Nephron progenitor cell (in vitro differentiated cells): Measurements from ENCODE around the gene OR6C6.
A peak's percentile ranks its signal among the peaks of the same experiment; 100 is the strongest.

Experiments used
- DNase-seq: peaks from one replicate; pipeline ENCODE4 v3.0.0; 2021
- H3K27ac Mint-ChIP-seq: 2 replicates; pipeline ENCODE4 v1.8.0; 2021; ENCODE audit warnings: mild to moderate bottlenecking, moderate library complexity, mixed read lengths
- H3K27me3 Mint-ChIP-seq: 2 replicates; pipeline ENCODE4 v1.8.0; 2021; ENCODE audit warnings: mild to moderate bottlenecking, low read depth, mixed read lengths; ENCODE audit not compliant: poor library complexity
- H3K36me3 Mint-ChIP-seq: 2 replicates; pipeline ENCODE4 v1.8.0; 2021; ENCODE audit warnings: low read depth, mixed read lengths
- H3K4me1 Mint-ChIP-seq: 2 replicates; pipeline ENCODE4 v1.8.0; 2021; ENCODE audit warnings: mixed read lengths
- H3K4me3 Mint-ChIP-seq: 2 replicates; pipeline ENCODE4 v1.8.0; 2021; ENCODE audit warnings: mild to moderate bottlenecking, moderate library complexity, mixed read lengths
- H3K9me3 Mint-ChIP-seq: 2 replicates; pipeline ENCODE4 v1.8.0; 2021; ENCODE audit warnings: mild to moderate bottlenecking, moderate library complexity, mixed read lengths
- TF ChIP-seq, protein P1 (sequence below): fragments of 200-600 bp; sonication (generic); IDR thresholded peaks from 2 replicates; pipeline ENCODE4 v1.5.0; 2021; ENCODE audit warnings: antibody characterized with exemption

The OR6C6 gene

GRCh38 chr12:55289999-55290398 lies 6.4 kb downstream of the OR6C6 start:
- Mint-ChIP-seq H3K27me3 (peaks cover 9% of the 10 kb centered on the region), H3K27ac (no peak overlapping the region), H3K4me3 (no peak overlapping the region), H3K9me3 (no peaks in the 10 kb centered on the region), H3K36me3 (no peaks in the 10 kb centered on the region), H3K4me1 (no peaks in the 10 kb centered on the region)
- DNase-seq, result no peak
- TF ChIP-seq, protein P1, sequence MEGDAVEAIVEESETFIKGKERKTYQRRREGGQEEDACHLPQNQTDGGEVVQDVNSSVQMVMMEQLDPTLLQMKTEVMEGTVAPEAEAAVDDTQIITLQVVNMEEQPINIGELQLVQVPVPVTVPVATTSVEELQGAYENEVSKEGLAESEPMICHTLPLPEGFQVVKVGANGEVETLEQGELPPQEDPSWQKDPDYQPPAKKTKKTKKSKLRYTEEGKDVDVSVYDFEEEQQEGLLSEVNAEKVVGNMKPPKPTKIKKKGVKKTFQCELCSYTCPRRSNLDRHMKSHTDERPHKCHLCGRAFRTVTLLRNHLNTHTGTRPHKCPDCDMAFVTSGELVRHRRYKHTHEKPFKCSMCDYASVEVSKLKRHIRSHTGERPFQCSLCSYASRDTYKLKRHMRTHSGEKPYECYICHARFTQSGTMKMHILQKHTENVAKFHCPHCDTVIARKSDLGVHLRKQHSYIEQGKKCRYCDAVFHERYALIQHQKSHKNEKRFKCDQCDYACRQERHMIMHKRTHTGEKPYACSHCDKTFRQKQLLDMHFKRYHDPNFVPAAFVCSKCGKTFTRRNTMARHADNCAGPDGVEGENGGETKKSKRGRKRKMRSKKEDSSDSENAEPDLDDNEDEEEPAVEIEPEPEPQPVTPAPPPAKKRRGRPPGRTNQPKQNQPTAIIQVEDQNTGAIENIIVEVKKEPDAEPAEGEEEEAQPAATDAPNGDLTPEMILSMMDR, result no peak

DNA sequence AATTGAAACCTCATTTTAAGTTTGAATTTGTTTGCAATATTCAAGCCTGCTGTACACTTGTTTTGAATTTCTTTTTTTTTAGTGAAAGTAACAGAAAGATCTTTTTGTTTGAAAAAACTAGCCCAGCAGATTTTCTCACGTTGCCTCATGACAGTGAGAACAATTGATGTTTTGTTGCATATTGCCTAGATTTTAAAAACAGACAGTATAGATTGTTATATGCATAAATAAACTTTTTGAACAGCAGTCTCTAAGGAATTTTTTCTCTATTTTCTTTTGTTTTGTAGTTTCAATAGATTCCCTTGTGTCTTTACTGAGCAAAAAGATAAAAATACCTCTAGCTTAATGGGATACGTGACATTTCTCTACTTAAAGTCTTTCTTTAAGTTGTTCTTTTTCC lies 15.4 kb downstream of the OR6C6 start:
- Mint-ChIP-seq H3K4me1 (no peaks in the 10 kb centered on the region), H3K4me3 (no peak overlapping the region), H3K36me3 (no peaks in the 10 kb centered on the region), H3K27ac (no peak overlapping the region), H3K27me3 (no peaks in the 10 kb centered on the region), H3K9me3 (peaks cover 19% of the 10 kb centered on the region)
- DNase-seq, result no peak
- TF ChIP-seq, protein P1, result no peak

DNA sequence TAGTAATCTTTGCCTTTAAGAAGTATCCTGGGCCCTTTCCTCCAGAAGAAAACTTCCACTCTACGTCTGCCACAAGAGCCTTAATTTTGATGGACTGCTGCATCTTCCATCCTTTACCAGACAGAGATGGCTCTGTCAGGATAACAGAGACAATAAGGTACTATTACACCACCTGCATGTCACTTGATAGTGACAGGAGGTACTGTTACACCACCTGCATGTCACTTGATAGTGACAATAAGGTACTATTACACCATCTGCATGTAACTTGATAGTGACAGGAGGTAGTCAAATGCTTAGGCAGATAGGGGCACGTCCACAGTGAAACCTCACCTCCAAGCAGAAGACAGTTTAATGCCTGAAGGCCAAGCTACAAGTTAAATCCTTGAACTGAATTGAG lies 38.1 kb downstream of the OR6C6 start:
- peaks cover 6% of the 10 kb centered on the region for H3K27me3 Mint-ChIP-seq
- H3K4me1 Mint-ChIP-seq, result peaks cover 6% of the 10 kb centered on the region
- H3K36me3 Mint-ChIP-seq, result no peaks in the 10 kb centered on the region
- TF ChIP-seq, protein P1, result no peak
- peaks cover 12% of the 10 kb centered on the region for H3K9me3 Mint-ChIP-seq
- H3K4me3 Mint-ChIP-seq, result no peak overlapping the region
- no peak overlapping the region for H3K27ac Mint-ChIP-seq
- DNase-seq, result no peak

DNA sequence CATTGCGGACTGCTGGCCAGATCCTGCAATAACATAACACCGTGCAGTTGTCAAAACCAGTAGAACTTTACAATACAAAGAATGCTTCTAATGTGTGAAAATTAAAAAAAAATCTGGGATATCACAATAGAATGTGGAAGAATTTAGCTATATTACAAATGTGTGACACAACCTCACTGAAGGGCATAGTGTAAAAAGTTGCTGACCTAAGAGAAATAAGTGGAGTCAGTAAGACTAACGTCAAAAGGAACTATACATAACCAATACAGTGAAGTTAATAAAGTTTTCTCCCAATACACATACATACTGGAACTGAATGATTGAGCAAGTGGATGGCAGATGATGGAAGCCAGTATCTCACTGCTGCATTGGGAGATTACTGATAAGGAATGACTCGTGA lies 39.5 kb downstream of the OR6C6 start:
- Mint-ChIP-seq H3K4me1 (peaks cover 6% of the 10 kb centered on the region), H3K27ac (no peak overlapping the region), H3K4me3 (no peak overlapping the region), H3K9me3 (peaks cover 12% of the 10 kb centered on the region), H3K36me3 (no peaks in the 10 kb centered on the region), H3K27me3 (peaks cover 6% of the 10 kb centered on the region)
- TF ChIP-seq, protein P1, result no peak
- DNase-seq, result no peak

DNA sequence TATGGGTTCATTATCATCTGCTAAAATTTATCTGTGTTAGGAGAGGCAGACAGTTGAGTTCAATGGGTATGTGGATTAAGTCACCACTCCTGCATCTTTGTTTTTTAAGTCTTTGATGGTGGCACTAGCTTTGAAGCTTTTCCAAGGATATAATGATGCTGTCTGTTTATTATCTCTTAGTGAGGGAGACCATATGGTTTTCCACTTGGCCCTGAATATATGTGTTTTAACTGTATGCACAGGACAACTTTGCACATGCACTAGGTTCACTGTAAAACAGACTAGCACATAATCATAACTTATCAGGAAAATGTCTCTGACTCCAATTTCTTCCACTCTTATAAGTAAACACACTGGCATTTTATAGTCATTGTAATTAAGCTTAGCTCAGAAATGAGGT lies 43.1 kb downstream of the OR6C6 start:
- Mint-ChIP-seq H3K9me3 (peaks cover 12% of the 10 kb centered on the region), H3K4me3 (no peak overlapping the region), H3K27ac (no peak overlapping the region), H3K36me3 (no peaks in the 10 kb centered on the region), H3K27me3 (peaks cover 6% of the 10 kb centered on the region), H3K4me1 (peaks cover under 1% of the 10 kb centered on the region)
- no peak for DNase-seq
- TF ChIP-seq, protein P1, result no peak

DNA sequence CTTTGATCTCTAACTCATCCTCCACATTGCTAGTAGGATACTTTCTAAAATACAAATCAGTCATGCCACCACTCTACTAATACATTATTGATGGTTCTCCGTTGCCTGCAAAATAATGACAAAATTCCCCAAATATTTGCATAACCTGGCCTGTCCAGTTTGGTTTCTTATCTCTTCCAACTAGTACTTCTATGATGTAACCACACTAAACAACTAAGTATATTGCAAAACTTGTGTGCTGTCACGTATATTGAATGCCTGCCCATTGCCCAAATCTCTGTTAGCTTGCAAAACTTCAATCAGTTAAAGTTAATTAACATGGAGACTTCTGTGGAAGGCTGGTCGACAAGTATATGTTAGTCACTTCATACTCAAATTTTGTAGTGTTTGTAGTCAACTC lies 45.4 kb downstream of the OR6C6 start:
- Mint-ChIP-seq H3K4me3 (no peak overlapping the region), H3K4me1 (peaks cover 8% of the 10 kb centered on the region), H3K27me3 (no peaks in the 10 kb centered on the region), H3K36me3 (no peaks in the 10 kb centered on the region), H3K9me3 (no peaks in the 10 kb centered on the region), H3K27ac (peak overlapping the region; percentile 43)
- TF ChIP-seq, protein P1, result no peak
- DNase-seq, result no peak
